ENCODE data around the gene XXYLT1. TPM values are rescaled to one million over a fixed set of nuclear protein-coding genes. Genes with fewer than 3 reads are reported as not detected.

The XXYLT1 gene
- total RNA-seq, 1 experiment from 2014 or later = 43.7 TPM

- no peaks in the 10 kb centered on the region for H3K36me3 ChIP-seq
Measured at GRCh38 chr3:195025056-195025883, 245.7 kb downstream of the XXYLT1 start.

GRCh38 chr3:195023989-195024388 lies 247.0 kb downstream of the XXYLT1 start:
- Histone ChIP-seq H3K36me3 (no peaks in the 10 kb centered on the region), H3K9me3 (0 out of 2 replicates have a peak, but pooled peaks cover 2% of the 10 kb centered on the region), H3K27me3 (peaks cover 3% of the 10 kb centered on the region; the same call in 1 of the 2 replicates), H3K4me3 (no peak overlapping the region)
- DNase-seq = no peak

More at GRCh38 chr3:195025056-195025883, 245.7 kb downstream of the XXYLT1 start:
- H3K27me3 ChIP-seq = no peaks in the 10 kb centered on the region
- DNase-seq = no peak
- H3K4me3 ChIP-seq = no peak overlapping the region
- H3K9me3 ChIP-seq = 0 out of 2 replicates have a peak, but pooled peaks cover 2% of the 10 kb centered on the region

- no peaks in the 10 kb centered on the region for H3K36me3 ChIP-seq
- no peak overlapping the region for H3K4me3 ChIP-seq
- no peak for DNase-seq
- 0 out of 2 replicates have a peak, but pooled peaks cover 2% of the 10 kb centered on the region for H3K9me3 ChIP-seq
- peaks cover 3% of the 10 kb centered on the region; the same call in 1 of the 2 replicates for H3K27me3 ChIP-seq
Measured at GRCh38 chr3:195023576-195023975, 247.4 kb downstream of the XXYLT1 start.

GRCh38 chr3:195021692-195022091 lies 249.3 kb downstream of the XXYLT1 start:
- H3K27me3 ChIP-seq = peaks cover 3% of the 10 kb centered on the region; the same call in 1 of the 2 replicates
- DNase-seq = no peak
- H3K4me3 ChIP-seq = no peak overlapping the region
- H3K9me3 ChIP-seq = 0 out of 2 replicates have a peak, but pooled peaks cover 2% of the 10 kb centered on the region
- H3K36me3 ChIP-seq = no peaks in the 10 kb centered on the region

GRCh38 chr3:195020921-195021320 lies 250.0 kb downstream of the XXYLT1 start:
- Histone ChIP-seq H3K36me3 (no peaks in the 10 kb centered on the region), H3K9me3 (0 out of 2 replicates have a peak, but pooled peaks cover 2% of the 10 kb centered on the region), H3K4me3 (no peak overlapping the region), H3K27me3 (peaks cover 3% of the 10 kb centered on the region; the same call in 1 of the 2 replicates)
- DNase-seq = no peak

- H3K27me3 ChIP-seq = peaks cover 3% of the 10 kb centered on the region; the same call in 1 of the 2 replicates
- no peak for DNase-seq
- 0 out of 2 replicates have a peak, but pooled peaks cover 2% of the 10 kb centered on the region for H3K9me3 ChIP-seq
- H3K36me3 ChIP-seq = no peaks in the 10 kb centered on the region
- H3K4me3 ChIP-seq = no peak overlapping the region
Measured at GRCh38 chr3:195020185-195020584, 250.8 kb downstream of the XXYLT1 start.

- H3K4me3 ChIP-seq = no peak overlapping the region
- H3K9me3 ChIP-seq = 0 out of 2 replicates have a peak, but pooled peaks cover 2% of the 10 kb centered on the region
- peaks cover 3% of the 10 kb centered on the region; the same call in 1 of the 2 replicates for H3K27me3 ChIP-seq
- DNase-seq = no peak
- H3K36me3 ChIP-seq = no peaks in the 10 kb centered on the region
Measured at GRCh38 chr3:195019335-195019734, 251.6 kb downstream of the XXYLT1 start.

Other genes starting within 250 kb of the XXYLT1 start
- gene ACAP2, start 171.9 kb upstream of the XXYLT1 start, total RNA-seq (2014; rRNA removed; shearing (Covaris generic); ENCODE audit: low replicate concordance) = 31.8 and 45.9 TPM in 2 replicates